Natural killer cell treated with Interleukin-12 subunit alpha and Interleukin-12 subunit beta and Interleukin-15 and Interleukin-18, amount 100 ng/mL, for 72 hours (primary cell): ENCODE data around the gene GPD1L. TPM values are rescaled to one million over a fixed set of nuclear protein-coding genes. Genes with fewer than 3 reads are reported as not detected.
A peak's percentile ranks its signal among the peaks of the same experiment; 100 is the strongest.

ENCODE experiments used
- ATAC-seq, 2 donors: fragments of 150-1000 bp; cut with Tn5 transposase in 1 of 2; sonication (Bioruptor Pico), chemical (Tn5 transposase) in 1 of 2; 2 replicates each; pipeline ENCODE4 v1.10.0; 2021
- DNase-seq: peaks from one replicate; pipeline ENCODE4 v3.0.0; 2022; ENCODE audit warnings: low spot score
- H3K27ac Mint-ChIP-seq, 2 donors: 1 replicate in 1 of 2; 2 replicates in 1 of 2; pipeline ENCODE4 v1.8.0; 2022; ENCODE audit warnings: mixed read lengths in 2 of 2, mild to moderate bottlenecking in 1 of 2, moderate library complexity in 1 of 2
- H3K27me3 Mint-ChIP-seq, 2 donors: 1 replicate in 1 of 2; 2 replicates in 1 of 2; pipeline ENCODE4 v1.8.0; 2022; ENCODE audit warnings: mixed read lengths in 2 of 2
- H3K36me3 Mint-ChIP-seq: one replicate; pipeline ENCODE4 v1.8.0; 2022; ENCODE audit warnings: mixed read lengths
- H3K4me1 Mint-ChIP-seq, 2 donors: 1 replicate in 1 of 2; 2 replicates in 1 of 2; pipeline ENCODE4 v1.8.0; 2022; ENCODE audit warnings: low read depth in 2 of 2, mixed read lengths in 2 of 2, mild to moderate bottlenecking in 1 of 2
- H3K4me3 Mint-ChIP-seq: one replicate; pipeline ENCODE4 v1.8.0; 2022; ENCODE audit warnings: mixed read lengths
- H3K9me3 Mint-ChIP-seq: 2 replicates; pipeline ENCODE4 v1.8.0; 2022; ENCODE audit warnings: mixed read lengths
- total RNA-seq, 2 donors: library from RNA; stranded (reverse); gene quantifications; one replicate each; pipeline ENCODE4 v1.2.3, GENCODE V29; 2022

Gene GPD1L
- total RNA-seq, 2 donors from 2014 or later: 8.8 to 18.4 TPM

DNA sequence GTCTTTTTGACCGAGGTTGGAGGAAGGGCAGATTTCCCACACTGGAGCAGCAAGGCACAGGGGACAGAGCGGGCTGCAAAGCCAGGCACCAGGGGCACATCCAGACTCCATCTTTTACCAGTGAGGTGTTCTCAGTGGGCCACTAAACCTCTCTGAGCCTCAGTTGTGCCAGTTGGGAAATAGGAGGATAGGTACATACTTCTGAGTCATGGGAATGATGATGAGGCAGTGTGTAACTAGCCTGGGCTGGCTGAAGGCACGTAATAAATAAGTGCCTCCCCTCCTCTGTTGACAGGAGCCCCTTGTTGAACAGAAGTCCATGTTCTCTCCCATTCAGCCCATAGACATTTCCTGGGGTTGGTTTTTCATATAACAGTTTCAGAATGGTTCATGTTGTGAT is 48.7 kb downstream of the GPD1L start:
- H3K4me1 Mint-ChIP-seq: no peaks in the 10 kb centered on the region
- no peak overlapping the region for H3K4me3 Mint-ChIP-seq
- H3K36me3 Mint-ChIP-seq: peaks cover 15% of the 10 kb centered on the region
- ATAC-seq: no peak
- H3K27me3 Mint-ChIP-seq: no peaks in the 10 kb centered on the region
- H3K27ac Mint-ChIP-seq: no peak overlapping the region
- DNase-seq: no peak
- no peaks in the 10 kb centered on the region for H3K9me3 Mint-ChIP-seq

DNA sequence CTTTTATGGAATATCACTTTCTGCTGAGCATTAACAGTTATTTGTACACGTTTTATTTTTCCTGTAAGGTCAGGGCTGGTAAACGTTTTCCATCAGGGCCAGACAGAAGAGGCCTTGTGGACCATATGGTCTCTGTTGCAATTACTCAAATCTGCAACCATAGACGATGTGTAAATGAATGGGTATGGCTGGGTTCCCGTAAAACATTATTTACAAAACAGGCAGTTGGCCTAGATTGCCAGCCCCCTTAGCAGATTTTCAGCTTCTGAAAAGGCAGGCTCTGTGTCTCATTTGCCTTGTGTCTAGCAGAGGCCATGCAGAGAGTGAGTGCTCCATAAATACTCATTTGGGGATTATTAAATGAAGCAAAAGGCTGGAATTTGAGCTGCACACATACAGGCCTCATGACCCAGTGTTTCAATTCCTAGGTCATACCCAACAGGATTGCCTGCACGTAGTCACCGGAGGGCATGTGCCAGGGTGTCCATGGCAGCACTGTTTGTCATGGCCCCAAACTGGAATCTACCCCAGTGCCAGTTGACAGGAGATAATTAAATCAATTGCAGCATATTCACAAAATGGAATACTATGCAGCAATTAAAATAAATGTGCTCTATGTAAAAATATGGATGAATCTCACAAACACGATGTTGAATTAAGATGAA is 51.3 kb downstream of the GPD1L start:
- no peak for ATAC-seq
- Mint-ChIP-seq H3K27me3 (no peaks in the 10 kb centered on the region), H3K4me1 (peaks cover 0 to 4% of the 10 kb centered on the region in 2 donors), H3K9me3 (no peaks in the 10 kb centered on the region), H3K27ac (no peak overlapping the region), H3K36me3 (peaks cover 11% of the 10 kb centered on the region), H3K4me3 (no peak overlapping the region)
- DNase-seq: no peak

DNA sequence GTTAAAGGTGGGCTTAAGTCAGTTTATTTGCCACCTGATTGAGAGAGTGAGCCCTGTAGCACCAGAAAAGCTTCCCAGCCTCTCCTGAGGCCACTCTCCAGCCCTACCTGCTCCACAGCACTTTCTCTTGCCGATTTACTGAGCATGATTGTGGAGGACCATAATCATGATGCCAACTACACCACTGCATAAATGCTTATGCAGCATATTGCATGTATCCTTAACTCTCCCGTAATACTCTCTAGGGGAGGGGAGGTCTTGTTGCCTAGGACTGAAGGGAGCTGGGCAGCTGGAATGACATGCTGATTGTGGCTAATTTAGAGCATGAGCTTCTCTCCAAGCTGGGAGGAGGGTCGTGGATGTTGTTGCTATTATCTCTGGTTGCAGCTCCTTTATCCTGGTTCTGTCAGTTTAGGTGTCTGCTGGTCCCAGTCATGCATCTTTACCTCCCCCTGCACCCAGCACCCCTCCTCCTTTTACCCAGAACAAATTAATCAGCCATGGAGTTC is 54.3 kb downstream of the GPD1L start:
- Mint-ChIP-seq H3K9me3 (no peaks in the 10 kb centered on the region), H3K27me3 (no peaks in the 10 kb centered on the region), H3K4me3 (no peak overlapping the region), H3K4me1 (peaks cover 0 to 4% of the 10 kb centered on the region in 2 donors), H3K36me3 (peaks cover 5% of the 10 kb centered on the region), H3K27ac (no peak overlapping the region)
- DNase-seq: no peak
- ATAC-seq: no peak

DNA sequence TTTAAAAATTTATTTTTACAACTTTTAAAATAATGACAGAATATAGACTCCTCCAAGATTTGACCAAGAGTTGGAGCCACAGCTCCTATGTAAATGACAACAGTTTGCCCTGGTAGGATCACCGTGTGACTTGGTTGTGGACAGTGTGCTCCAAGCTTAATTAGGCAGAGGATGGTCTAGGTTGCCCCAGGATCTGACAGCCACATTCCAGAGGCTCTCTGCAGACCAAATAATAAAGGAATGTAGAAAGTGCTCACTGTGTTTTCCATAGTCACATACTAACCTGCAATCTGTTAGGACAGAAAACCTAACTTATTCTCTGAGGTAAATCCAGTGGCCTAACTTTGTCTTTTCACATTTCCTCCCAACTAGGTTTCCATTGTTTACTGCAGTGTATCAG is 59.0 kb downstream of the GPD1L start:
- Mint-ChIP-seq H3K36me3 (peaks cover 6% of the 10 kb centered on the region), H3K4me3 (no peak overlapping the region), H3K27ac (no peak overlapping the region), H3K27me3 (no peaks in the 10 kb centered on the region), H3K9me3 (no peaks in the 10 kb centered on the region), H3K4me1 (peaks cover 0 to 4% of the 10 kb centered on the region in 2 donors)
- DNase-seq (no peak), ATAC-seq (no peak)

DNA sequence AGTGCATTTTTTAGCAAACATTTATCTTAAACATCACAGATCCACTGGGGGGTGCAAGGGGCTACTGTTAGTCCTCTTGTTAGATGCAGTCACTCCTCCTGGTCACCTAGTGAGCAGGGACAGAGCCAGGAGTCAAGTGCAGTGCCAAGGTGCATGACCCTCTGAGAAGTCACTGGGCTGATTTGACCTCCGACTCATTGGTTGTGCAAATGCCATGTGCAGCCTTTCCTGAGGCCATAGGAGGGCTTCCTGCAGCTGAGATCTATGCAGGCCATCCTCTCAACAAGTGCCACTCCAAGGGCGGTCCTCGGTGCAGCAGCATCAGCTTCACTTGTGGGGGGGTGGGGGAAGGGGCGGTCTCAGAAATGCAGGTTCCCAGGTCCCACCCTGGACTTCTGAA is 60.2 kb downstream of the GPD1L start:
- H3K36me3 Mint-ChIP-seq: peaks cover 12% of the 10 kb centered on the region

DNA sequence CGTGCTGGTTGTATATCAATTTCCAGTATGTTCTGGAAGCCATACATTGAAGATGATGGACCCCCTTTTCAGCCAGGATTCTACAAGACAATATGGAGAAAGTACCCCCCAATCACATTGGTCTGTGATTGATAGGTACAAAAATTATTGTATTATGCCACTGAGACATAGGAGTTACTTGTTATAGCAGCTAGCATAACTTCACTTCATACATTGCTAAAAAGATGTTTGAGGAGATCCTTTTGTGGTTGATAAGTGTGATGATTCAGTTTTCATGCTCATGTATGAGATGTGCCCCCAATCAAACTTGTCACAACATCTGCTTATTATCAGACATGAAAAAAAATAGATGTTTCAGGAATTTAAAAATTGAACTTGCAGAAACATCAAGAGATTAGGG is 66.0 kb downstream of the GPD1L start:
- peaks cover 7% of the 10 kb centered on the region for H3K36me3 Mint-ChIP-seq
- no peak overlapping the region for H3K27ac Mint-ChIP-seq
- H3K27me3 Mint-ChIP-seq: peaks cover 5% of the 10 kb centered on the region in 2 donors
- H3K9me3 Mint-ChIP-seq: no peaks in the 10 kb centered on the region
- no peak overlapping the region for H3K4me3 Mint-ChIP-seq
- peaks cover 5 to 7% of the 10 kb centered on the region in 2 donors for H3K4me1 Mint-ChIP-seq
- DNase-seq (no peak), ATAC-seq (no peak)

More for the DNA sequence above, 60.2 kb downstream of the GPD1L start:
- ATAC-seq (no peak), DNase-seq (no peak)
- Mint-ChIP-seq H3K4me1 (peaks cover 0 to 4% of the 10 kb centered on the region in 2 donors), H3K9me3 (no peaks in the 10 kb centered on the region), H3K27ac (no peak overlapping the region), H3K27me3 (no peaks in the 10 kb centered on the region), H3K4me3 (no peak overlapping the region)

DNA sequence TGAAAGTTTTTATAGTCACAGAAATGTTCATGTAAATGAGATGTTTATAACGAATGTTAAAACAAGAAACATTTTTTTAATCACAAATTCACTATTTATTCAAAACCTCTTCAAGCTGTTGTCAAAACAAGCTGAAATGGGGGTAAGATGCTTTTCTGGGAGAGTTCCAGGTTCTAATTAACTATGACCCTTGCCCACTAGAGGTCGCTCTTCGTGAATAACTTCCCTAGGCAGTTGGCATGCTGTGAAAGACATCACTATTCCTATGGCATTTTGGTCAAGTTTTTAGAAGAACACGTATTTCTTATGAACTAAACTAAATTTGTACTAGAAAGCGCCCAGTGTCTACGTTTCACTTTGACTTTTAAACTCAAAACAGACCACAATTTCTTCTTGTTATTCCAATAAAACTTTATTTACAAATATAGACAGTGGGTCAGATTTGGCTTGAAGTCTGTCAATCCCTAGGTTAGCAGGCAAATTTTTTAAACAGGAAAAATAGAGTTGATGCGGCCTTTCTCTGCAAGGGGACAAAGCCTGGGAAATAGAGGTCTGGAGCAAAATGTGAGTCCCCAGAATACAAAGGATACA is 69.3 kb downstream of the GPD1L start:
- DNase-seq: no peak
- no peak overlapping the region for H3K4me3 Mint-ChIP-seq
- peaks cover 5 to 19% of the 10 kb centered on the region in 2 donors for H3K27me3 Mint-ChIP-seq
- H3K4me1 Mint-ChIP-seq: peaks cover 6 to 9% of the 10 kb centered on the region in 2 donors
- ATAC-seq: no peak
- H3K27ac Mint-ChIP-seq: no peak overlapping the region
- no peaks in the 10 kb centered on the region for H3K9me3 Mint-ChIP-seq
- H3K36me3 Mint-ChIP-seq: peaks cover 7% of the 10 kb centered on the region

DNA sequence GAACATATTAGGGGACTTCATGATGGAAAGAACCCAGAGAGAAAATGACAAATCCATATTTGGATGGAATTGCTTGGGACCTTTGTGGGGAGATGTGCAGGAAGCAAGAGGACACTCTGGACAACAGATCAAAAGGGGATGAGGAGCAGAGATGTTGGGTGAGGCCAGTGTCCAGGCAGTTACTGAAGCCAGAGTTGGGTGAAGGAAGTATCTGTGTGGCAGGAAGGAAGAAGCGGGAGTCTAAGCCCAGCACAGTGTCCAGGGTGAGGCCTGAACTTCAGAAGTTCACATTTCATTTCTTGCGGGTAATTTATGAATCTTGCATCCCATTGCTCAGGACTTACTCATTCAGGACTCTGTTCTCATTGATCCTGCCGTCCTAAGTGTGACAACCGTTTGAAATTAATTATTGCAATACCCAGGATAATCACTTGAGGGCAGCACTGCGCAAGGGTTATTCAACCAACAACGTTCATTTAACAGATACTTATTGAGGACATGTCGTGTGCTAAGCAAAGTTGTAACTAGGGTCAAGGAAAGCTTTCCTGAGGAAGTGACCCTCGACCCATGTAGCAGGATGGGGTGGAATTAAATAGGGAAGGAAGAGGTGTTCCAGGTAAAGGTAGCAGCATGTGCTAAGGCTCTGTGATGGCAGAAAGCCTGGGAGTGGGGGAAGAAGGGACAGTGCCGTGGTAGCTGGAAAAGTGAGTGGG is 70.7 kb downstream of the GPD1L start:
- Mint-ChIP-seq H3K27ac (no peak overlapping the region), H3K9me3 (no peaks in the 10 kb centered on the region), H3K4me3 (peak overlapping the region; percentile 38), H3K27me3 (peaks cover 10 to 28% of the 10 kb centered on the region in 2 donors), H3K4me1 (peaks cover 6 to 9% of the 10 kb centered on the region in 2 donors), H3K36me3 (no peaks in the 10 kb centered on the region)
- DNase-seq: no peak
- peak; percentile 65 to 67 for ATAC-seq

DNA sequence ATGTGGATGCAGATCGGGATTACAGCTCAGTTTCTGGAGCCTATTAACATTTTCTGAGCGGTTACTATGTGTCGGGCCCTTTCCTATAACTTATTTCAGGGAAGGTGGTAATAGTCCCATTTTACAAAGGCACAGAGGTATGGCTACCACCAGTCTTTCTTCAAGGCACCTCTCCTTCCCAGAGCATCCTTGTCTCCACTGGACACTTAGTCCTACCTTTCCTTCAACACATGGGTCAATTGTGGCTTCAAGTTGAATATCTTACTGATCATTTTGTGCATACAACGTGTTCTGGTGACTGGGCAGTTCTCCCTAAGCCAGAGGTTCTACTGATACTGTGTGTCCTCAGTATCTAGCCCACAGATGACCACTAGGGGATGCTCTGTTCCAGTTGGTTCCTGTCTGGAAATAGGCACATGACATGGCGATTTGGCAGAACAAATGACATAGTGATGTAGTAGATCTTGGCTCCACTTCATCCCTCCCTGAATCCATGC is 71.3 kb downstream of the GPD1L start:
- Mint-ChIP-seq H3K4me3 (peak overlapping the region; percentile 38), H3K36me3 (no peaks in the 10 kb centered on the region), H3K4me1 (peaks cover 6 to 9% of the 10 kb centered on the region in 2 donors), H3K9me3 (no peaks in the 10 kb centered on the region), H3K27ac (no peak overlapping the region), H3K27me3 (peaks cover 10 to 33% of the 10 kb centered on the region in 2 donors)
- ATAC-seq: peak; percentile 77 to 78
- DNase-seq: no peak

DNA sequence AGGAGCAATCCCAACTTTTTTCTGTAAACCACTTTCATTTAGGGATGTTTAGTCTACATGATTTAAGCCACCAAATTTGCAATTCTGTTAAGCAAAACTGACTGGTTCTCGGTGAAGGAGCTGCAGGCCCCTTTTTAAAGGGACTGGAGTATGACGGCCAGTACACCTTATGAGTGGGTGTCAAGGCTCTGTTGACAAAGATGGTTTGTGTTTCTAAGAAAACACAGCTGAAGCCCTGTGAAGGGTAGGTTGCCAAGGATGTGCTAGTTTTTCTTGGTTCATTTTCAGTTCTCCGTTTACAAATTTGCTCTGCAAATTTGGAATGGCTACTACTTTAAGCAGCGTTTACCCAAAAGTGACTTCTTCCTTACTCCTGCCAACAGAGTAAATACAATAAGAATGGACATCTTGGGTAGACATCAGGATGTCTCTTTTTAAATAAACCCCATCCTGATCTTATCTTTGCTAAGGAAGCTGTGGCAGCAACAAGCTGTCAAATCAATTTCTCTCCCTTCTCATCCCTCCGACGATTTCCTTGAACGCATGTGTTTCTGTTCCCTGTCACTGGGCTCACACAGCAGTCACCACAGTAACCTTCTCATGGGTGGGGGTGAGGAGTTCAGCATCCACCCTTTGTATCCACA is 73.8 kb downstream of the GPD1L start:
- Mint-ChIP-seq H3K27ac (no peak overlapping the region), H3K4me3 (no peak overlapping the region), H3K9me3 (no peaks in the 10 kb centered on the region), H3K27me3 (peaks cover 10 to 39% of the 10 kb centered on the region in 2 donors), H3K4me1 (peaks cover 6 to 9% of the 10 kb centered on the region in 2 donors), H3K36me3 (no peaks in the 10 kb centered on the region)
- ATAC-seq: no peak
- DNase-seq: no peak

DNA sequence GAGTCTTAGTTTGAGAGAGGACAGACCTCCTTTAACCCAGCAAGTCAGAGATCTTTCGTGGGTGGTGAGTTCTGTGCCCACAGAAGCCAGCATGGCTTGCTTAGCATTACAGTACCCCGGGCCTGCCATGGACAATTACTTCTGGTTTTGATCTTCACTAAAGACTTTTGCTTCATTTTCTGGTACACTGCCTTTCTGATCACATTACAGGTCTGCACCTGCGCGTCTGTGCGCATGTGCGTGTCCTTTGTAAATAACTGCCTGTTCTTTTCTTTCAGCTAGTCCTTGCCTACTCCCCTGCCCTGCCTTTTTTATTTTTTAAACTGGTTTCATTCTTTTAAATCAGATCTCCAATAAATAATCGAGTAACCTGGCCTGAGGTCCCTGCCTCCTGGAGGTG is 74.9 kb downstream of the GPD1L start:
- no peaks in the 10 kb centered on the region for H3K36me3 Mint-ChIP-seq
- DNase-seq (no peak), ATAC-seq (no peak)
- H3K27ac Mint-ChIP-seq: no peak overlapping the region
- no peak overlapping the region for H3K4me3 Mint-ChIP-seq
- H3K9me3 Mint-ChIP-seq: no peaks in the 10 kb centered on the region
- H3K4me1 Mint-ChIP-seq: peaks cover 6 to 9% of the 10 kb centered on the region in 2 donors
- H3K27me3 Mint-ChIP-seq: peaks cover 12 to 39% of the 10 kb centered on the region in 2 donors

DNA sequence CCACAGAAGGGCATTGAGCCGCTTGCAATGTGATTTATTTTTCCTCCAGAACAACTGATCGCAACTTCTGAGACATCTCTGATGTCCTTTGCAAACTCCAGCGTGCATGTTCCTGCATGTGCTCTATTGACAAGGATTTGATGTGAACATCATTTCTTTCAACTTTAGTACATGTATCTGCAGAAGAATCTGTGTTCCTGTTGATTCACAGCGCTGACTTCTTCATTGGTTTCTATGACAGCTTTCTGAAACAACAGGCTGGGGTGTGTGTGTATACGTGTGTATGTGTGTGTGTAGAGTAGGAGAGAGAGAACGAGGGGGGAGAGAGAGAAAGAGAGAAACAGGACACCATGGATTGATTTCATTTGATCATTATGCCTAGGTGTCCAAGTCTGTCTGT is 75.4 kb downstream of the GPD1L start:
- Mint-ChIP-seq H3K9me3 (no peaks in the 10 kb centered on the region), H3K4me3 (no peak overlapping the region), H3K36me3 (no peaks in the 10 kb centered on the region), H3K27ac (no peak overlapping the region), H3K27me3 (peaks cover 12 to 39% of the 10 kb centered on the region in 2 donors), H3K4me1 (peaks cover 6 to 8% of the 10 kb centered on the region in 2 donors)
- ATAC-seq (no peak), DNase-seq (no peak)

DNA sequence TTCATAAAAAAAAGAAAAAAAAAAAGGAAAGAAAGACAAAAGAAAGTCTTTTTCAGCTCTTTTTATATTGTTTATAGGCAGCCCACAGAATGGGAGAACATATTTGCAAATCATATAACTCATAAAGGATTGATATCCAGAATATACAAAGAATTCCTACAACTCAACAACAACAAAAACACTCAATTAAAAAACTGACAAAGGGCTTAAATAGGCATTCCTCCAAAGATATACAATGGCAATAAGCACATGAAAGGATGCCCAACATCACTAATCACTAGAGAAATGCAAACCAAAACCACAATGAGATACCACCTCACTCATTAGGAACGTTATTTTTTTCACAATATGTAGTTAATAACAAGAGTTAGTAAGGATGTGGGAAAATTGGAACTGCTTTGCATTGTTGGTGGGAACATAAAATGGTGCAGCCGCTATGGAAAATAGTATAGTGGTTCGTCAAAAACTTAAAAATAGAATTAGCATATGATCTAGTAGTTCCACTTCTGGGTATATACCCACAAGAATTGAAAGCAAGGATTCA is 77.8 kb downstream of the GPD1L start:
- no peaks in the 10 kb centered on the region for H3K4me1 Mint-ChIP-seq
- no peak overlapping the region for H3K4me3 Mint-ChIP-seq
- no peak overlapping the region for H3K27ac Mint-ChIP-seq
- ATAC-seq (no peak), DNase-seq (no peak)
- H3K27me3 Mint-ChIP-seq: peaks cover 11 to 31% of the 10 kb centered on the region in 2 donors
- H3K9me3 Mint-ChIP-seq: no peaks in the 10 kb centered on the region
- no peaks in the 10 kb centered on the region for H3K36me3 Mint-ChIP-seq
